OCI-LY1 (cell line): Measurements from ENCODE around the gene ABR.

Source experiments
- H2AFZ ChIP-seq: fragments of 200-600 bp; sonication (generic), shearing (Covaris generic); 2 replicates; pipeline ENCODE4 v1.6.0; 2014; ENCODE audit warnings: antibody characterized with exemption, mild to moderate bottlenecking, low read length
- H3F3A ChIP-seq: fragments of 200-600 bp; sonication (generic), shearing (Covaris generic); 2 replicates; pipeline ENCODE4 v1.6.0; 2014; ENCODE audit warnings: mild to moderate bottlenecking, antibody characterized with exemption, low read length, moderate library complexity; ENCODE audit not compliant: insufficient read depth
- H3K27ac ChIP-seq: fragments of 200-600 bp; sonication (generic); 2 replicates; pipeline ENCODE4 v1.5.1; 2014; ENCODE audit warnings: low read length, mixed run types, mild to moderate bottlenecking, low read depth; ENCODE audit not compliant: poor library complexity, severe bottlenecking
- H3K27me3 ChIP-seq: fragments of 200-600 bp; sonication (generic); 2 replicates; pipeline ENCODE4 v1.6.0; 2014; ENCODE audit warnings: antibody characterized with exemption, mild to moderate bottlenecking, low read length, moderate library complexity; ENCODE audit not compliant: insufficient read depth
- H3K36me3 ChIP-seq: fragments of 200-600 bp; sonication (generic); 2 replicates; pipeline ENCODE4 v1.6.1; 2014; ENCODE audit warnings: mild to moderate bottlenecking, antibody characterized with exemption, low read length, moderate library complexity, mixed read lengths; ENCODE audit not compliant: insufficient read depth
- H3K4me1 ChIP-seq: fragments of 200-600 bp; sonication (generic); 2 replicates; pipeline ENCODE4 v1.5.1; 2014; ENCODE audit warnings: mild to moderate bottlenecking, low read length, moderate library complexity; ENCODE audit not compliant: insufficient read depth, severe bottlenecking
- H3K4me2 ChIP-seq: fragments of 200-600 bp; sonication (generic), shearing (Covaris generic); 2 replicates; pipeline ENCODE4 v1.6.1; 2014; ENCODE audit warnings: low read length
- H3K4me3 ChIP-seq: fragments of 200-600 bp; sonication (generic); 2 replicates; pipeline ENCODE4 v1.5.1; 2014; ENCODE audit warnings: low read length, low read depth, mild to moderate bottlenecking, mixed read lengths; ENCODE audit not compliant: poor library complexity, severe bottlenecking
- H3K79me2 ChIP-seq: fragments of 200-600 bp; shearing (Covaris generic); 2 replicates; pipeline ENCODE4 v1.6.1; 2016; ENCODE audit warnings: mixed run types, low read length, mixed read lengths; ENCODE audit not compliant: insufficient read depth
- H3K9ac ChIP-seq: fragments of 200-600 bp; sonication (generic), shearing (Covaris generic); 2 replicates; pipeline ENCODE4 v1.6.1; 2014; ENCODE audit warnings: mild to moderate bottlenecking, low read length, mixed read lengths
- H3K9me2 ChIP-seq: fragments of 200-600 bp; sonication (generic), shearing (Covaris generic); 2 replicates; pipeline ENCODE4 v1.6.1; 2014; ENCODE audit warnings: low read depth, mild to moderate bottlenecking, low read length, mixed read lengths
- H3K9me3 ChIP-seq: fragments of 200-600 bp; shearing (Covaris generic); 2 replicates; pipeline ENCODE4 v1.6.1; 2014; ENCODE audit warnings: low read length, mixed read lengths
- H4K20me1 ChIP-seq: fragments of 200-600 bp; sonication (generic), shearing (Covaris generic); 2 replicates; pipeline ENCODE4 v1.6.0; 2016; ENCODE audit warnings: mild to moderate bottlenecking, low read length; ENCODE audit not compliant: insufficient read depth
- CTCF ChIP-seq: fragments of 200-600 bp; sonication (generic), shearing (Covaris generic); IDR thresholded peaks from 2 replicates; pipeline ENCODE4 v1.5.1; 2017; ENCODE audit warnings: mild to moderate bottlenecking, antibody characterized with exemption, low read length, moderate library complexity, mixed read lengths
- EZH2 ChIP-seq: fragments of 200-600 bp; sonication (generic), shearing (Covaris generic); IDR thresholded peaks from 2 replicates; pipeline ENCODE4 v1.8.0; 2017; ENCODE audit warnings: borderline replicate concordance, mixed run types, mild to moderate bottlenecking, antibody characterized with exemption, low read length, moderate library complexity, mixed read lengths

ABR gene

GRCh38 chr17:1182811-1183170 lies 3.0 kb upstream of the ABR start:
- peaks cover 73% of the 10 kb centered on the region for H3K4me1 ChIP-seq
- H4K20me1 ChIP-seq: no peaks in the 10 kb centered on the region
- peak overlapping the region; percentile 47; the same call in 1 of the 2 replicates for H3K4me2 ChIP-seq
- H3K36me3 ChIP-seq: no peaks in the 10 kb centered on the region
- TF ChIP-seq CTCF (no peak), EZH2 (no peak)
- no peaks in the 10 kb centered on the region for H3K9me3 ChIP-seq
- no peaks in the 10 kb centered on the region for H3F3A ChIP-seq
- H3K27ac ChIP-seq: peak overlapping the region; percentile 91
- H3K79me2 ChIP-seq: 0 out of 2 replicates have a peak, but pooled peaks cover 3% of the 10 kb centered on the region
- peak overlapping the region; percentile 47; the same call in 1 of the 2 replicates for H3K9ac ChIP-seq
- H2AFZ ChIP-seq: no peak overlapping the region
- no peaks in the 10 kb centered on the region for H3K9me2 ChIP-seq
- peak overlapping the region; percentile 32 for H3K4me3 ChIP-seq
- no peaks in the 10 kb centered on the region for H3K27me3 ChIP-seq

- no peaks in the 10 kb centered on the region for H3K27me3 ChIP-seq
- peak overlapping the region; percentile 14; the same call in 1 of the 2 replicates for H3K9ac ChIP-seq
- no peaks in the 10 kb centered on the region for H3K9me3 ChIP-seq
- peak overlapping the region; percentile 64 for H3K4me2 ChIP-seq
- 0 out of 2 replicates have a peak, but pooled peaks cover under 1% of the 10 kb centered on the region for H3K79me2 ChIP-seq
- H3K4me1 ChIP-seq: peaks cover 66% of the 10 kb centered on the region
- no peaks in the 10 kb centered on the region for H3K36me3 ChIP-seq
- TF ChIP-seq EZH2 (no peak), CTCF (no peak)
- no peaks in the 10 kb centered on the region for H3F3A ChIP-seq
- no peaks in the 10 kb centered on the region for H3K9me2 ChIP-seq
- H3K4me3 ChIP-seq: peak overlapping the region; percentile 56
- no peak overlapping the region for H2AFZ ChIP-seq
- H4K20me1 ChIP-seq: no peaks in the 10 kb centered on the region
- peak overlapping the region; percentile 91 for H3K27ac ChIP-seq
Measured at GRCh38 chr17:1181753-1182137, 2.0 kb upstream of the ABR start.

GRCh38 chr17:1180958-1181752 lies 1.4 kb upstream of the ABR start:
- H3K36me3 ChIP-seq: no peaks in the 10 kb centered on the region
- no peaks in the 10 kb centered on the region for H3K9me2 ChIP-seq
- H3F3A ChIP-seq: no peaks in the 10 kb centered on the region
- H4K20me1 ChIP-seq: no peaks in the 10 kb centered on the region
- peak overlapping the region; percentile 52; the same call in 1 of the 2 replicates for H3K9ac ChIP-seq
- TF ChIP-seq EZH2: no peak
- no peak for TF ChIP-seq CTCF
- peak overlapping the region; percentile 91 for H3K27ac ChIP-seq
- no peaks in the 10 kb centered on the region for H3K27me3 ChIP-seq
- H2AFZ ChIP-seq: no peak overlapping the region
- H3K79me2 ChIP-seq: no peaks in the 10 kb centered on the region
- peaks cover 60% of the 10 kb centered on the region for H3K4me1 ChIP-seq
- no peaks in the 10 kb centered on the region for H3K9me3 ChIP-seq
- peak overlapping the region; percentile 56 for H3K4me3 ChIP-seq
- peak overlapping the region; percentile 64 for H3K4me2 ChIP-seq
